HG02759 (cell line): ENCODE data around the gene DOK3.

Experiments
- ATAC-seq: cut with Tn5 transposase; IDR thresholded peaks from one replicate; pipeline ENCODE4 v1.9.1; 2021; ENCODE audit warnings: mild to moderate bottlenecking, moderate library complexity; ENCODE audit not compliant: unreplicated experiment

Gene DOK3

GRCh38 chr5:177453852-177454396 lies 55.7 kb downstream of the DOK3 start:
- ATAC-seq, result no peak

- no peak for ATAC-seq
Observed at GRCh38 chr5:177452688-177453638, 56.7 kb downstream of the DOK3 start.
